SKM-1 (cell line): ENCODE results near the gene NDUFAF3.

ENCODE experiments used
- DNase-seq: peaks from one replicate; lab custom pipeline; 2025; ENCODE audit not compliant: unreplicated experiment; lab: John Stamatoyannopoulos, UW

Gene NDUFAF3

GRCh38 chr3:49053543-49053942 lies 31.6 kb downstream of the NDUFAF3 start:
- no peak for DNase-seq

- no peak for DNase-seq
Measured at GRCh38 chr3:49054344-49054862, 32.5 kb downstream of the NDUFAF3 start.

- no peak for DNase-seq
Measured at GRCh38 chr3:49057268-49057667, 35.3 kb downstream of the NDUFAF3 start.

- no peak for DNase-seq
Measured at GRCh38 chr3:49058011-49058410, 36.1 kb downstream of the NDUFAF3 start.
